Lower leg skin (tissue), 3 donors: ENCODE data around the gene FTH1.

Experiments
- POLR2A ChIP-seq, 2 donors: fragments of 450-650 bp; IDR thresholded peaks; one replicate each; pipeline ENCODE4 v1.6.1; 2016 to 2017; ENCODE audit warnings: antibody characterized with exemption in 2 of 2, mild to moderate bottlenecking in 1 of 2, moderate library complexity in 1 of 2
- TF ChIP-seq, protein P1 (sequence below), 3 donors: fragments of 450-650 bp; IDR thresholded peaks; one replicate each; pipeline ENCODE4 v1.5.1; 2016; ENCODE audit warnings: antibody characterized with exemption in 3 of 3, mild to moderate bottlenecking in 3 of 3, moderate library complexity in 2 of 3

DNA sequence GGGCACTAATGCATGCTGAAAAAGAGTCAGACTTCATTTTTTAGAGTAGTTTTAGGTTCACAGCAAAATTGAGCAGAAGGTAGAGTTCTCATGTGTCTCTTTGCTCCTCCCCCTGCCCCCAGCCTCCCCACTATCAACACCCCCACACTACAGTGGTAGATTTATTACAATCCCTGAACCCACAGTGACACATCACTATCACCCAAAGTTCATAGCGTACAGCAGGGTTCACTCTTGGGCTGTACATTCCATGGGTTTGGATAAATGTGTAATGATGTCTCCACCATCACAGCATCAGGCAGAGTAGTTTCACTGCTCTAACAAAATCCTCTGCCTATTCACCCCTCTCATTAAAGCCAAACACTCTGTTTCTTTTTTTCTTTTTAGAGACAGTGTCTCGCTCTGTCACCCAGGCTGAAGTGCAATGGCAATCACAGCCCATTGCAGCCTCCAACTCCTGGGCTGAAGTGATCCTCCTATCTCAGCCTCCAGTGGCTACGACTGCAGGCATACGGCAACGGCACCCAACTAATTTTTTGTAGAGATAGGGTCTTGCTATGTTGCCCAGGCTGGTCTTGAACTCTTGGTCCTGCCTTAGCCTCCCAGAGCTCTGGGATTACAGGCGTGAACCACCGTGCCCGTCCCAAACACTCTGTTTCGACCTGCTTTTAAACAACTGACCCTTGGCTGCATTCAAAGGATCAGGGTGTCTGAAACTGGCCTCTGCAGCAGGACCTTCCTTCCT lies 13.2 kb downstream of the FTH1 start:
- TF ChIP-seq, protein P1, sequence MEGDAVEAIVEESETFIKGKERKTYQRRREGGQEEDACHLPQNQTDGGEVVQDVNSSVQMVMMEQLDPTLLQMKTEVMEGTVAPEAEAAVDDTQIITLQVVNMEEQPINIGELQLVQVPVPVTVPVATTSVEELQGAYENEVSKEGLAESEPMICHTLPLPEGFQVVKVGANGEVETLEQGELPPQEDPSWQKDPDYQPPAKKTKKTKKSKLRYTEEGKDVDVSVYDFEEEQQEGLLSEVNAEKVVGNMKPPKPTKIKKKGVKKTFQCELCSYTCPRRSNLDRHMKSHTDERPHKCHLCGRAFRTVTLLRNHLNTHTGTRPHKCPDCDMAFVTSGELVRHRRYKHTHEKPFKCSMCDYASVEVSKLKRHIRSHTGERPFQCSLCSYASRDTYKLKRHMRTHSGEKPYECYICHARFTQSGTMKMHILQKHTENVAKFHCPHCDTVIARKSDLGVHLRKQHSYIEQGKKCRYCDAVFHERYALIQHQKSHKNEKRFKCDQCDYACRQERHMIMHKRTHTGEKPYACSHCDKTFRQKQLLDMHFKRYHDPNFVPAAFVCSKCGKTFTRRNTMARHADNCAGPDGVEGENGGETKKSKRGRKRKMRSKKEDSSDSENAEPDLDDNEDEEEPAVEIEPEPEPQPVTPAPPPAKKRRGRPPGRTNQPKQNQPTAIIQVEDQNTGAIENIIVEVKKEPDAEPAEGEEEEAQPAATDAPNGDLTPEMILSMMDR (IDR thresholded peaks at IDR 0.05) = no peak
- no peak for TF ChIP-seq POLR2A (IDR thresholded peaks at IDR 0.05)
